Activated CD4-positive, alpha-beta T cell treated with anti-CD3 and anti-CD28 coated beads, Interleukin-2, Interleukin-4, amounts not matched to agents 100 ng/mL and 50 ng/mL, durations not matched to agents 16 hours and 8 hours (primary cell): ENCODE measurements around the gene YAP1.

ENCODE experiments used
- DNase-seq: peaks from one replicate; pipeline ENCODE4 v3.0.0-alpha.2; 2020; ENCODE audit warnings: low spot score

Gene YAP1

DNA sequence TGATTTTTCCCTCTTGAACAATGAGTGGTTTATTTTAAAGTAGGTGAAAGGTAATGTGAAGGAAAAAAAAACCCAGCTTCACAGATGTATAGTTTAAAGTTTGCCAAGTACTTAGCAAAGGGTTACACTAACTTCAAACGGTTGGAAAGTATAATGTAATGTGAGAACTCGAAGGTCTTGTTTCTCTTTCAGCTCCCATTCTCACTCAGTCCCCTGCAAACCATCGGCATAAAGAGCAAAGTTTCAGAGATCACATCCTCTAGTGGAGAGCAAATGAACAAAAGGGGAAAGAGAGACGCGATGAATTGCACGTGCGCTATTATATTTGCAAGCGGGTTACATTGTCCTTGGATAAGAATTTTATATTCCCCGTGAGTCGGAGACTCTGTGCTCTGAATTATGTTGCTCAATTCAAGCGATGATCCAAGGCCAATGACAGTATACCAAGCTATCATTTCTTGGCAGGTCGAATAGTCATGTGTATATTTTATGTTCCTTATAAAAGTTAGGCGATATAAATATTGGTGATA is 169.5 kb downstream of the YAP1 start:
- DNase-seq: peak; percentile 26

DNA sequence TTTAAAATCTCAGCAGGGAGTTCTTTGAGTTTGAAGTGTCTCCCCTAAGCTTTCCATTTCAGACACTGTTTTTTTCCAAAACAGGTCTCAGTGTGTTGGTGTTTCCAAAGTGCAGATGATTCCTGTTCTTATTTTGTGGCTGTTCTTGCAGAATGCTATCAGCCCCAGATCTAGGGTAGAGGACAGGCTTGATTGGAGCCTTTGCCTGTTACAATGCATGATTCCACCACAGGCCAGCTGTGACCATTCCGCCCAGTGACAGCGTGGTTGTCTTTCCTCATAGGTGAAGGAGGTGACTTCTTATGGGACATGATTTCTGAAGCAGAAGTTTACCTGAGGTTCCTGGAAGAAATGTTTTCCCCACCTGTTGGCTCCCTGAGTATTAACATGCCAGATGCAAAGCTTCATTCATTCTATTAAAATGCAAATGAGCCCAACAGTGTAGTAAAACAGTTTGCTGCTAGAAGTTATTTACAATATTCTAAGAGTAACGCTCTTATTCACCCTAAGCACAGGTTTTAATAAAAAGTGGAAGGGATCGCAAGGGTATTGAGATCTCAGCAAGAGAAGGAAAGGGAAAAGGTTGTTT is 170.1 kb downstream of the YAP1 start:
- DNase-seq: no peak
